ENCODE results near the gene PIK3C3.

PIK3C3 gene

GRCh38 chr18:41954827-41955613, at the start of gene PIK3C3:
Gene PIK3C3, plus strand, starts transcription at chr18:41955234. Its CDS starts 58 bp downstream, at chr18:41955292.
- peak; percentile 98 for DNase-seq (ENCODE audit: low spot score)

- peak; percentile 77 for DNase-seq (ENCODE audit: low spot score)
Observed at GRCh38 chr18:41905786-41906527, 49.1 kb upstream of the PIK3C3 start.

- DNase-seq (ENCODE audit: low spot score): peak; percentile 58
Observed at GRCh38 chr18:41906528-41907146, 48.4 kb upstream of the PIK3C3 start.

- no peak for DNase-seq (ENCODE audit: low spot score)
Observed at GRCh38 chr18:41917181-41917580, 37.9 kb upstream of the PIK3C3 start.

- no peak for DNase-seq (ENCODE audit: low spot score)
Observed at GRCh38 chr18:41921770-41922169, 33.3 kb upstream of the PIK3C3 start.

- DNase-seq (ENCODE audit: low spot score): no peak
Observed at GRCh38 chr18:41922176-41922575, 32.9 kb upstream of the PIK3C3 start.

GRCh38 chr18:41922841-41923240, 32.2 kb upstream of the PIK3C3 start:
- no peak for DNase-seq (ENCODE audit: low spot score)

- DNase-seq (ENCODE audit: low spot score): no peak
Observed at GRCh38 chr18:41923446-41923845, 31.6 kb upstream of the PIK3C3 start.

GRCh38 chr18:41928581-41928980, 26.5 kb upstream of the PIK3C3 start:
- no peak for DNase-seq (ENCODE audit: low spot score)

GRCh38 chr18:41932899-41933298, 22.1 kb upstream of the PIK3C3 start:
- DNase-seq (ENCODE audit: low spot score): no peak

- DNase-seq (ENCODE audit: low spot score): no peak
Observed at GRCh38 chr18:41933778-41934177, 21.3 kb upstream of the PIK3C3 start.

GRCh38 chr18:41936471-41937134, 18.4 kb upstream of the PIK3C3 start:
- DNase-seq (ENCODE audit: low spot score): no peak

- DNase-seq (ENCODE audit: low spot score): no peak
Observed at GRCh38 chr18:41938445-41938844, 16.6 kb upstream of the PIK3C3 start.

- DNase-seq (ENCODE audit: low spot score): no peak
Observed at GRCh38 chr18:41939326-41939725, 15.7 kb upstream of the PIK3C3 start.

GRCh38 chr18:41940506-41941215, 14.4 kb upstream of the PIK3C3 start:
- DNase-seq (ENCODE audit: low spot score): no peak

- DNase-seq (ENCODE audit: low spot score): no peak
Observed at GRCh38 chr18:41942254-41942653, 12.8 kb upstream of the PIK3C3 start.

GRCh38 chr18:41948544-41949110, 6.4 kb upstream of the PIK3C3 start:
- DNase-seq (ENCODE audit: low spot score): no peak

GRCh38 chr18:41949206-41949920, 5.7 kb upstream of the PIK3C3 start:
- no peak for DNase-seq (ENCODE audit: low spot score)

- DNase-seq (ENCODE audit: low spot score): no peak
Observed at GRCh38 chr18:41955688-41956087, 654 bp downstream of the PIK3C3 start.

GRCh38 chr18:41959045-41959444, 4.0 kb downstream of the PIK3C3 start:
- no peak for DNase-seq (ENCODE audit: low spot score)

Data from D341Med (cell line).